KMS-11 (cell line): Measurements from ENCODE around the gene NUP93.

Experiments
- H2AFZ ChIP-seq: fragments of 200-600 bp; sonication (generic); 2 replicates; pipeline ENCODE4 v1.6.1; 2016; ENCODE audit warnings: antibody characterized with exemption, mixed run types, low read depth
- H3K27ac ChIP-seq: fragments of 200-600 bp; sonication (generic); 2 replicates; pipeline ENCODE4 v1.6.1; 2016; ENCODE audit warnings: mild to moderate bottlenecking, mixed run types
- H3K27me3 ChIP-seq: fragments of 200-600 bp; sonication (generic); 2 replicates; pipeline ENCODE4 v1.6.1; 2017; ENCODE audit warnings: mild to moderate bottlenecking, low read depth, mixed run types, moderate library complexity; ENCODE audit not compliant: insufficient read depth
- H3K36me3 ChIP-seq: fragments of 200-600 bp; sonication (generic); 2 replicates; pipeline ENCODE4 v1.6.1; 2017; ENCODE audit warnings: mild to moderate bottlenecking, mixed run types; ENCODE audit not compliant: insufficient read depth
- H3K4me1 ChIP-seq: fragments of 200-600 bp; sonication (generic); 2 replicates; pipeline ENCODE4 v1.6.1; 2016; ENCODE audit warnings: mild to moderate bottlenecking, low read depth, mixed run types; ENCODE audit not compliant: poor library complexity, severe bottlenecking
- H3K4me2 ChIP-seq: fragments of 200-600 bp; sonication (generic); 2 replicates; pipeline ENCODE4 v1.7.0; 2016; ENCODE audit warnings: mild to moderate bottlenecking, mixed run types
- H3K4me3 ChIP-seq: fragments of 200-600 bp; sonication (generic); IDR thresholded peaks from 2 replicates; pipeline ENCODE4 v1.6.1; 2017; ENCODE audit warnings: low read depth, low read length, mixed read lengths; ENCODE audit not compliant: insufficient read depth
- H3K79me2 ChIP-seq: fragments of 200-600 bp; sonication (generic); 2 replicates; pipeline ENCODE4 v1.6.1; 2016; ENCODE audit warnings: low read depth, mixed run types; ENCODE audit not compliant: insufficient read depth
- H3K9ac ChIP-seq: fragments of 200-600 bp; sonication (generic); 2 replicates; pipeline ENCODE4 v1.6.1; 2016; ENCODE audit warnings: mild to moderate bottlenecking, mixed run types
- H4K20me1 ChIP-seq: fragments of 200-600 bp; sonication (generic); 2 replicates; pipeline ENCODE4 v1.6.1; 2016; ENCODE audit warnings: mild to moderate bottlenecking, mixed run types; ENCODE audit not compliant: insufficient read depth
- TF ChIP-seq, protein P1 (sequence below): fragments of 200-600 bp; sonication (generic); conservative IDR thresholded peaks from 2 replicates; pipeline ENCODE4 v1.6.1; 2017; ENCODE audit warnings: low read depth, mild to moderate bottlenecking, antibody characterized with exemption, low read length, moderate library complexity, mixed read lengths

NUP93 gene

DNA sequence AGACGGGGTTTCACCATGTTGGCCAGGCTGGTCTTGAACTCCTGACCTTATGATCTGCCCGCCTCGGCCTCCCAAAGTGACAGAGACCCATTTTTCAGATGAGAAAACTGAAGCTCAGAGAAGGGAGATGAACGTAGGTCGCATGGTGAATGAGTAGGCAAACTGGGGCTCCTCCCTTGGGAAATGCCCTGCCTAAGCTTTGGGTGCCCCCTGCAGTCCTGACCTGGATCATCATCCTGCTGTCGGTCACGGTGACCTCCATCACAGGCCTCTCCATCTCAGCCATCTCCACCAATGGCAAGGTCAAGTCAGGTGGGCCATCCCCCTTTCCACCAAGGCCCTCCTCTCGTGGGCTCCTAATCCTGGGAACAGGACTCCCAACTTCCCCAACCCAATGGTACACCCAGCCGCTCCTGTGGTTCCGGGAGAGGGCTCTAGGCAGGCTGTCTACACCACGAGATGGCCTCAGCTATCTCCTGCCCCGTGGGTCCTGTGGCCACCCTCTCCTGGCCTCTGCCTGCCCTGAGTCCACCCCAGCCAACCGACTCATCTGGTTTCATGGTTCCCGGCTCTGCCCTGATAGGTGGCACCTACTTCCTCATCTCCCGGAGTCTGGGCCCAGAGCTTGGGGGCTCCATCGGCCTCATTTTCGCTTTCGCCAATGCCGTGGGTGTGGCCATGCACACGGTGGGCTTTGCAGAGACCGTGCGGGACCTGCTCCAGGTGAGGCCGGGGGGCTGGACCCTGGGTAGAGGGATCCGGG lies 139.8 kb downstream of the NUP93 start:
- no peak overlapping the region for H3K27ac ChIP-seq
- H2AFZ ChIP-seq: no peak overlapping the region
- TF ChIP-seq, protein P1, sequence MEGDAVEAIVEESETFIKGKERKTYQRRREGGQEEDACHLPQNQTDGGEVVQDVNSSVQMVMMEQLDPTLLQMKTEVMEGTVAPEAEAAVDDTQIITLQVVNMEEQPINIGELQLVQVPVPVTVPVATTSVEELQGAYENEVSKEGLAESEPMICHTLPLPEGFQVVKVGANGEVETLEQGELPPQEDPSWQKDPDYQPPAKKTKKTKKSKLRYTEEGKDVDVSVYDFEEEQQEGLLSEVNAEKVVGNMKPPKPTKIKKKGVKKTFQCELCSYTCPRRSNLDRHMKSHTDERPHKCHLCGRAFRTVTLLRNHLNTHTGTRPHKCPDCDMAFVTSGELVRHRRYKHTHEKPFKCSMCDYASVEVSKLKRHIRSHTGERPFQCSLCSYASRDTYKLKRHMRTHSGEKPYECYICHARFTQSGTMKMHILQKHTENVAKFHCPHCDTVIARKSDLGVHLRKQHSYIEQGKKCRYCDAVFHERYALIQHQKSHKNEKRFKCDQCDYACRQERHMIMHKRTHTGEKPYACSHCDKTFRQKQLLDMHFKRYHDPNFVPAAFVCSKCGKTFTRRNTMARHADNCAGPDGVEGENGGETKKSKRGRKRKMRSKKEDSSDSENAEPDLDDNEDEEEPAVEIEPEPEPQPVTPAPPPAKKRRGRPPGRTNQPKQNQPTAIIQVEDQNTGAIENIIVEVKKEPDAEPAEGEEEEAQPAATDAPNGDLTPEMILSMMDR: no peak
- H3K27me3 ChIP-seq: no peaks in the 10 kb centered on the region
- H4K20me1 ChIP-seq: no peaks in the 10 kb centered on the region
- no peak overlapping the region for H3K4me3 ChIP-seq
- no peak overlapping the region; the same call in 1 of the 2 replicates for H3K4me2 ChIP-seq
- no peak overlapping the region for H3K9ac ChIP-seq
- peaks cover 53% of the 10 kb centered on the region for H3K4me1 ChIP-seq
- no peaks in the 10 kb centered on the region for H3K79me2 ChIP-seq
- no peaks in the 10 kb centered on the region for H3K36me3 ChIP-seq

- Histone ChIP-seq H3K9ac (no peak overlapping the region), H3K27me3 (no peaks in the 10 kb centered on the region), H3K36me3 (no peaks in the 10 kb centered on the region), H3K4me2 (peak overlapping the region; percentile 82; the same call in 1 of the 2 replicates), H2AFZ (no peak overlapping the region), H4K20me1 (no peaks in the 10 kb centered on the region), H3K27ac (peak overlapping the region; percentile 52; the same call in 1 of the 2 replicates), H3K4me3 (no peak overlapping the region), H3K4me1 (peaks cover 53% of the 10 kb centered on the region), H3K79me2 (no peaks in the 10 kb centered on the region)
- TF ChIP-seq, protein P1: no peak
These were observed 140.5 kb downstream of the NUP93 start for GRCh38 chr16:56870276-56870888.

GRCh38 chr16:56871172-56871593 lies 141.3 kb downstream of the NUP93 start:
- Histone ChIP-seq H3K4me1 (peaks cover 53% of the 10 kb centered on the region), H3K79me2 (no peaks in the 10 kb centered on the region), H4K20me1 (no peaks in the 10 kb centered on the region), H3K4me2 (peak overlapping the region; percentile 82), H3K9ac (peak overlapping the region; percentile 22; the same call in 1 of the 2 replicates), H3K4me3 (no peak overlapping the region), H3K36me3 (no peaks in the 10 kb centered on the region), H2AFZ (peak overlapping the region; percentile 68), H3K27ac (peak overlapping the region; percentile 52; the same call in 1 of the 2 replicates), H3K27me3 (no peaks in the 10 kb centered on the region)
- TF ChIP-seq, protein P1: no peak

GRCh38 chr16:56872863-56873391 lies 143.0 kb downstream of the NUP93 start:
- Histone ChIP-seq H3K4me1 (peaks cover 40% of the 10 kb centered on the region), H3K4me3 (no peak overlapping the region), H2AFZ (no peak overlapping the region), H3K9ac (no peak overlapping the region), H3K36me3 (no peaks in the 10 kb centered on the region), H4K20me1 (no peaks in the 10 kb centered on the region), H3K27ac (no peak overlapping the region), H3K79me2 (no peaks in the 10 kb centered on the region), H3K27me3 (no peaks in the 10 kb centered on the region), H3K4me2 (no peak overlapping the region)
- TF ChIP-seq, protein P1: no peak
